HG02840 (cell line): ENCODE results near the gene TSPAN8.

Experiments used
- ATAC-seq: cut with Tn5 transposase; IDR thresholded peaks from one replicate; pipeline ENCODE4 v1.9.1; 2021; ENCODE audit warnings: mild to moderate bottlenecking, moderate library complexity, moderate number of reproducible peaks; ENCODE audit not compliant: unreplicated experiment, low FRiP score

TSPAN8 gene

GRCh38 chr12:71157601-71158233 lies at the start of gene TSPAN8:
TSPAN8 (minus strand) TSS chr12:71157999; CDS start chr12:71157678, 321 bp downstream.
- ATAC-seq, result no peak

GRCh38 chr12:71201136-71201679 lies 43.4 kb upstream of the TSPAN8 start:
- no peak for ATAC-seq

- no peak for ATAC-seq
Observed at GRCh38 chr12:71200706-71201105, 42.9 kb upstream of the TSPAN8 start.

GRCh38 chr12:71197460-71197859 lies 39.7 kb upstream of the TSPAN8 start:
- ATAC-seq, result no peak

- no peak for ATAC-seq
Observed at GRCh38 chr12:71195338-71195896, 37.6 kb upstream of the TSPAN8 start.

GRCh38 chr12:71194657-71195056 lies 36.9 kb upstream of the TSPAN8 start:
- ATAC-seq, result no peak

- ATAC-seq, result no peak
Observed at GRCh38 chr12:71193041-71193440, 35.2 kb upstream of the TSPAN8 start.

GRCh38 chr12:71191509-71192196 lies 33.9 kb upstream of the TSPAN8 start:
- no peak for ATAC-seq

GRCh38 chr12:71190822-71191221 lies 33.0 kb upstream of the TSPAN8 start:
- no peak for ATAC-seq

- ATAC-seq, result no peak
Observed at GRCh38 chr12:71187379-71187778, 29.6 kb upstream of the TSPAN8 start.

GRCh38 chr12:71186571-71187288 lies 28.9 kb upstream of the TSPAN8 start:
- no peak for ATAC-seq

GRCh38 chr12:71183846-71184245 lies 26.0 kb upstream of the TSPAN8 start:
- no peak for ATAC-seq

GRCh38 chr12:71183018-71183417 lies 25.2 kb upstream of the TSPAN8 start:
- ATAC-seq, result no peak

GRCh38 chr12:71178162-71178561 lies 20.4 kb upstream of the TSPAN8 start:
- no peak for ATAC-seq

- ATAC-seq, result no peak
Observed at GRCh38 chr12:71174825-71175224, 17.0 kb upstream of the TSPAN8 start.

- ATAC-seq, result no peak
Observed at GRCh38 chr12:71174146-71174545, 16.3 kb upstream of the TSPAN8 start.

- no peak for ATAC-seq
Observed at GRCh38 chr12:71170456-71170855, 12.7 kb upstream of the TSPAN8 start.

GRCh38 chr12:71169286-71169685 lies 11.5 kb upstream of the TSPAN8 start:
- no peak for ATAC-seq

GRCh38 chr12:71166862-71167496 lies 9.2 kb upstream of the TSPAN8 start:
- ATAC-seq, result no peak

GRCh38 chr12:71166280-71166679 lies 8.5 kb upstream of the TSPAN8 start:
- ATAC-seq, result no peak
